Hematopoietic multipotent progenitor cell treated with erythropoietin and hydrocortisone succinate and interleukin-3 and kit ligand, for 15 days (in vitro differentiated cells): ENCODE data around the gene PSMB4.

Experiments used
- DNase-seq: peaks from one replicate; pipeline ENCODE4 v3.0.0-alpha.2; 2015; ENCODE audit warnings: low spot score

The PSMB4 gene

DNA sequence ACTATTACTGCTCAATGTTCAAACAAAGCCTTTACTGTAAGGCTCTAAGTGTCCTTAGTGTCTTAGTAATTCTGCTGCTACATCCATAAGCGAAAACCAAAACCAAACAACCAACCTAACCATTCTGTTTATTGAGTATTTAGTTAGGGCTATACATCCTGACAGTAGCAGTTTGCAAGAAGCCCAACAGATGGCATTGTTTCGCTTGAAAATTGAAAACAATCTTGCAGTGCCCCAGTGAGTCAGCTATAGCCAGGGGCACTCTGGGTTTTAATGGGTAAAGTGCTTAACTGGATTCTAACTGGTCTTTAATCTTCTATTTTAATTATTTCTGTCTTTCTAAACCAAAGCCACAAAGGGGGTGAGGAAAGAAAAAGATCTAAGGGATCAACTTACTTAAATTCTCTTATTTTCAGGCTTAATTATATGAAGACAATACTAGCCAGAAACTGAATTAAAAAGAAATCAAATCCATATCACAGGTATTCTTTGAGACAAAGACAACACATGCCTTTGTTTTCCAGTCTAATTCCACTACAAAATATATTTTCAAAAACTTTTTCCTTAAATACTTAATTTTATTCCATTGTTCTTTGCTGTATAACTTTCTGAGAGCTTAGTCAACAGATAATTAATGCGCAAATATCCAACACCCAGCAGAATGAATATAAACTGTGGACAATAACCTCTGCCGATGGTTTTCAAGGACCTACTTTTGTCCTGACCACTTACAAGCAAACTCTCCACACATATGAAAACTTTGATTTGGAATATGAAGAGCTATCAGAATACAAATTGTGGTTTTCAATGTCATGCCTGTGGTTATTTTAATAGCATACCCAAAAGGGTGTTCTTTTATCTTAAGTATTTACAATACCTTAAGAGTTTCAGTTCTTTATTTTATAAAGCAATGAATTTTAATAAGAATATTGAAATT, 44.7 kb downstream of the PSMB4 start:
- peak; percentile 82 for DNase-seq

DNA sequence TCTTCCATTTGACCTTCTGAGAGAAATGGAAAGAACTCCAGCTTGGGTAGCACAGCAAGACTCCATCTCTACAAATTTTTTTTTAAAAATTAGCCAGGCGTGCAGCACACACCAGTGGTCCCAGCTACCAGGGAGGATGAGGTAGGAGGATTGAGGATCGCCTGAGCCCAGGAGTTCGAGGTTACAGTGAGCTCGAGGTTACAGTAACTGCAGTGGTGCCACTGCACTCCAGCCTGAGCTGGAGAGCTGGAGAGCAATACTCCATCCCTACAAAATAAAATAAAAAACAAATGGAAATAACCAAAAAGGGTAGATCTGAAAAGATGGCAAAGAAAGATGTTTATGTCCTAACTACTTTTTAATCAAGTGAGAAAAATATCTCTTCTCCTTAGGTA, 45.4 kb downstream of the PSMB4 start:
- no peak for DNase-seq

DNA sequence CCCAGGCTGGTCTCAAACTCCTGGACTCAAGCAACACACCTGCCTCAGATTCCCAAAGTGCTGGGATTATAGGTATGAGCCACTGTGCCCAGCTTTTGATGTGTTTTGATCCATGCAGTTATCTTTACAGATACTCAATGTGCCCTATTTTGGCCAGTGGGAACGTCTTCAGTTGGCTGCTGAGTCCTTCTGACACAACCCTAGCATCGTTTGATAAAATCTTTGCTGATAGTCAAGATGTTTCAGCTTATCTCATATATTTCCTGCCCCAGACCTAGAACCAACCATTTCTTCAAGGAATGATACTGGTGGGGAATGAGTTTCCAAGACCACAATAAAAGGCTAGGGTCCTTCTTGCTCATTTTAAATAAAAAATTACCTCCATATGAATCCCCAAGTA, 48.3 kb downstream of the PSMB4 start:
- no peak for DNase-seq
